GM19193 (cell line): ENCODE measurements around the gene OR10P1.

Experiments
- POLR2A ChIP-seq: IDR thresholded peaks from 4 replicates; pipeline ENCODE4 v1.6.1; 2011; ENCODE audit not compliant: insufficient read depth, insufficient read length; ENCODE audit errors: extremely low read depth

OR10P1 gene

GRCh38 chr12:55636853-55637252 is at the start of gene OR10P1:
Gene OR10P1, plus strand, starts transcription at chr12:55636892. Its CDS starts 0 bp downstream, at chr12:55636892.
- TF ChIP-seq POLR2A, result no peak

GRCh38 chr12:55607821-55608594 is 28.7 kb upstream of the OR10P1 start:
- no peak for TF ChIP-seq POLR2A

- no peak for TF ChIP-seq POLR2A
Observed at GRCh38 chr12:55610598-55610997, 26.1 kb upstream of the OR10P1 start.

GRCh38 chr12:55612646-55613045 is 24.0 kb upstream of the OR10P1 start:
- no peak for TF ChIP-seq POLR2A

- TF ChIP-seq POLR2A, result no peak
Observed at GRCh38 chr12:55614764-55615163, 21.9 kb upstream of the OR10P1 start.

GRCh38 chr12:55619354-55620138 is 17.1 kb upstream of the OR10P1 start:
- TF ChIP-seq POLR2A, result no peak

- no peak for TF ChIP-seq POLR2A
Observed at GRCh38 chr12:55624056-55624455, 12.6 kb upstream of the OR10P1 start.

- TF ChIP-seq POLR2A, result no peak
Observed at GRCh38 chr12:55626154-55626553, 10.5 kb upstream of the OR10P1 start.

- TF ChIP-seq POLR2A, result no peak
Observed at GRCh38 chr12:55629058-55629841, 7.4 kb upstream of the OR10P1 start.

GRCh38 chr12:55631056-55631455 is 5.6 kb upstream of the OR10P1 start:
- no peak for TF ChIP-seq POLR2A

GRCh38 chr12:55631733-55632132 is 5.0 kb upstream of the OR10P1 start:
- TF ChIP-seq POLR2A, result no peak

- TF ChIP-seq POLR2A, result no peak
Observed at GRCh38 chr12:55633151-55633550, 3.5 kb upstream of the OR10P1 start.

GRCh38 chr12:55636116-55636655 is 506 bp upstream of the OR10P1 start:
- TF ChIP-seq POLR2A, result no peak

- TF ChIP-seq POLR2A, result no peak
Observed at GRCh38 chr12:55637467-55637866, 775 bp downstream of the OR10P1 start.

- TF ChIP-seq POLR2A, result no peak
Observed at GRCh38 chr12:55641595-55641994, 4.9 kb downstream of the OR10P1 start.
